SJCRH30 (cell line): Measurements from ENCODE around the gene CSTPP1. TPM values are rescaled to one million over a fixed set of nuclear protein-coding genes. Genes with fewer than 3 reads are reported as not detected.

ENCODE experiments used
- DNase-seq, 2 experiments: peaks; one replicate each; pipeline ENCODE4 v3.0.0-alpha.2; 2015 to 2020
- H3K27ac ChIP-seq: fragments of 250-450 bp; sonication (Bioruptor Pico); 2 replicates; pipeline ENCODE4 v1.5.1; 2020; ENCODE audit warnings: mild to moderate bottlenecking, moderate library complexity
- H3K27me3 ChIP-seq: fragments of 250-450 bp; sonication (Bioruptor Pico); 2 replicates; pipeline ENCODE4 v1.5.1; 2020; ENCODE audit warnings: mild to moderate bottlenecking, moderate library complexity
- H3K36me3 ChIP-seq: fragments of 250-450 bp; sonication (Bioruptor Pico); 2 replicates; pipeline ENCODE4 v1.5.1; 2020; ENCODE audit warnings: mild to moderate bottlenecking, moderate library complexity
- H3K4me1 ChIP-seq: fragments of 250-450 bp; sonication (Bioruptor Pico); 2 replicates; pipeline ENCODE4 v1.5.1; 2020; ENCODE audit warnings: mild to moderate bottlenecking, moderate library complexity
- H3K4me3 ChIP-seq: fragments of 250-450 bp; sonication (Bioruptor Pico); 2 replicates; pipeline ENCODE4 v1.5.1; 2020; ENCODE audit warnings: mild to moderate bottlenecking, moderate library complexity
- H3K9me3 ChIP-seq: fragments of 250-450 bp; sonication (Bioruptor Pico); replicated peaks from 2 replicates; pipeline ENCODE4 v1.5.1; 2020; ENCODE audit warnings: mild to moderate bottlenecking, moderate library complexity
- total RNA-seq: library from RNA; depleted of rRNA; stranded (reverse); fragments of >200 nt; shearing (Covaris generic); gene quantifications from 2 replicates; pipeline ENCODE4 v1.2.3, GENCODE V29; 2014

Gene CSTPP1
- total RNA-seq, 1 experiment from 2014 or later: 24.5 TPM

DNA sequence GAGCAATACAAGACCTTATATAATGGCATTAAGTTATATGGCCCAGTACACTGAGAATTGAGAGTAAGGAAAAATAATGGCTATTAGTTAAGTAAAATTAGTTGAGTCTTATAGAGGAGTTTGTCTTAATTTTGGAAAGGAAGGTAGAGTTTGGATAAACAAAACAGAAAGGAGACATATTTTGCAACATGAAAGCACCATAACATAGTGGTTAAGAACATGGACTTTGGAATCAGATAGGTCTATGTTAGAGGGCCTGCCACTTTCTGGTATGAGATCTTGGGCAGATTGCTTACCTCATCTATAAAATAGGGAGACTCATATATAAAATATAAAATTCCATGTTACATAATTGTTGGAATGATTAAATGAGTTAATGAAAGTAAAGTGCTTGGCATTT lies 68.9 kb downstream of the CSTPP1 start:
- DNase-seq: no peak
- no peaks in the 10 kb centered on the region for H3K27me3 ChIP-seq
- no peaks in the 10 kb centered on the region for H3K9me3 ChIP-seq
- peaks cover 12% of the 10 kb centered on the region for H3K4me1 ChIP-seq
- no peak overlapping the region for H3K4me3 ChIP-seq
- no peaks in the 10 kb centered on the region; the same call in 1 of the 2 replicates for H3K36me3 ChIP-seq
- no peak overlapping the region for H3K27ac ChIP-seq

DNA sequence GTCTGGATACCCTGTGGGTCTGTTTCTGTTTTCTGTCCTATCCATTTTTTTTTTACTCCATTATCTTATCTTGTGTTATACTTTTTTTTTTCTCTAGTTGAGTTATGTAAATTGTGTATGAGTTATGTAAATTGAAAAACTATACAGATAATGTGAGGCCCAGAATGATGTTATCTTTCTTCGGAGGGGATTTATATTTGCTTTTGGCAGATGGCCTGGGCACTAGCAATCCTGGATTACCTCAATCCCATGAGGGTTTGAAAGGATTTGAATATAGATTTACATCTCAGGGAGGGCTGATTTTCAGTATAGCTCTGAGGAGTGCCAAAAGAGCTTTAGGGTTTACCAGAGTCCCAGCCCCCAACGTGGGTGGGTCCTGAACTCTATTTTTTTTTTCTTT lies 71.0 kb downstream of the CSTPP1 start:
- H3K27ac ChIP-seq: no peak overlapping the region
- DNase-seq: no peak
- no peak overlapping the region for H3K4me3 ChIP-seq
- no peaks in the 10 kb centered on the region for H3K9me3 ChIP-seq
- H3K4me1 ChIP-seq: peaks cover 12% of the 10 kb centered on the region
- no peaks in the 10 kb centered on the region; the same call in 1 of the 2 replicates for H3K36me3 ChIP-seq
- H3K27me3 ChIP-seq: no peaks in the 10 kb centered on the region

DNA sequence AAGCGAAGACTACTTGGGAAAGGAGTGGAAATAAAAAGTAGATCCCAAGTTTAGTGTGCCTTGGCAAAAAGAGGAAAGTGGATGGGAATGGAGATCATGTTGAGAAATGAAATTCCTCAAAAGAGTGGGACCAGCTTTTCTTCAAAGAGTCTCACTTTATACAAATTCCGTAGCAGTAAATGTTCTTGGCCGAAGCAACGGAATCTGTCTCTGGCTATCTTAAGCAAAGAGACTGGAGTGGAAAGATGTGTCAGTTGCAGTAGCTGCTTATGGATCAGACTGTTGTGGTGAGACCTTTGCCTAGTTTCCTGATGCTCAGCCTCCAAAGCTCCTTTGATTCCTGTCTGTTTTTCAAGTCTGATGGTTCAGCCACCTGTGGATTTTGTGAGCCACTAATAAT lies 73.6 kb downstream of the CSTPP1 start:
- H3K4me3 ChIP-seq: no peak overlapping the region
- no peaks in the 10 kb centered on the region for H3K27me3 ChIP-seq
- peaks cover 2% of the 10 kb centered on the region for H3K4me1 ChIP-seq
- no peak overlapping the region for H3K27ac ChIP-seq
- no peaks in the 10 kb centered on the region for H3K9me3 ChIP-seq
- H3K36me3 ChIP-seq: no peaks in the 10 kb centered on the region; the same call in 1 of the 2 replicates
- DNase-seq: no peak

DNA sequence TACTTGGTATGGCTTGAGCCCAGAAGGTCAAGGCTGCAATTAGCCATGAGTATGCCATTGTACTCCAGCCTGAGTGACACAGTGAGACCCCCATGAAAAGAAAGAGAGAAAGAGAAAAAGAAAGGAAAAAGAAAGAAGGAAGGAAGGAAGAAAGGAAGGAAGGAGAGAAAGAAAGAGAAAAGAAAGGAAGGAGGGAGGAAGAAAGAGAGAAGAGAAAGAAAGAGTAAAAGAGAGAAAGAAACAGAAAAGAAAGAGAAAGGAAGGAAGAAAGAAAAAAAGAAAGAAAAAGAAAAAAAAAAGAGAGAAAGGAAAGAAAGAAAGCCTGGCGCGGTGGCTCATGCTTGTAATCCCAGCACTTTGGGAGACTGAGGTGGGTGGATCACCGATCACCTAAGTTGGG lies 77.5 kb downstream of the CSTPP1 start:
- H3K4me3 ChIP-seq: no peak overlapping the region
- no peaks in the 10 kb centered on the region for H3K9me3 ChIP-seq
- no peak overlapping the region for H3K27ac ChIP-seq
- DNase-seq: no peak
- no peaks in the 10 kb centered on the region for H3K27me3 ChIP-seq
- H3K36me3 ChIP-seq: no peaks in the 10 kb centered on the region
- no peaks in the 10 kb centered on the region for H3K4me1 ChIP-seq

DNA sequence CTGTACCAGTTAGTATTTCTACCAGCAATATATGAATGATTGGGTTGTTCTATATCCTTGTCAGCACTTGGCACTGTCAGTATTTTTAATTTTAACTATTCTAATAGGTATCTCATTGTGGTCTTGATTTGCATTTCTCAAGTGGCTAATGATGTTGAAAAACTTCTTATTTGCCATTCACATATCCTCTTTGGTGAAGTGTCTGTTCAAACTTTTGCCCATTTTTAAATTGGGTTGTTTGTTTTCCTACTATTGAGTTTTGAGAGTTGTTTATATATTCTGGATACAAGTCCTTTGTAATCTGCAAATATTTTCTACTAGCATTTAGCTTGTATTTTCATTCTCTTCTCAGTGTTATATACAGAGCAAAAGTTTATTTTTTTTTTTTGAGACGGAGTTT lies 82.1 kb downstream of the CSTPP1 start:
- Histone ChIP-seq H3K4me3 (no peak overlapping the region), H3K36me3 (no peaks in the 10 kb centered on the region), H3K27me3 (no peaks in the 10 kb centered on the region), H3K9me3 (no peaks in the 10 kb centered on the region), H3K4me1 (0 out of 2 replicates have a peak, but pooled peaks cover 5% of the 10 kb centered on the region), H3K27ac (no peak overlapping the region)
- DNase-seq: no peak

DNA sequence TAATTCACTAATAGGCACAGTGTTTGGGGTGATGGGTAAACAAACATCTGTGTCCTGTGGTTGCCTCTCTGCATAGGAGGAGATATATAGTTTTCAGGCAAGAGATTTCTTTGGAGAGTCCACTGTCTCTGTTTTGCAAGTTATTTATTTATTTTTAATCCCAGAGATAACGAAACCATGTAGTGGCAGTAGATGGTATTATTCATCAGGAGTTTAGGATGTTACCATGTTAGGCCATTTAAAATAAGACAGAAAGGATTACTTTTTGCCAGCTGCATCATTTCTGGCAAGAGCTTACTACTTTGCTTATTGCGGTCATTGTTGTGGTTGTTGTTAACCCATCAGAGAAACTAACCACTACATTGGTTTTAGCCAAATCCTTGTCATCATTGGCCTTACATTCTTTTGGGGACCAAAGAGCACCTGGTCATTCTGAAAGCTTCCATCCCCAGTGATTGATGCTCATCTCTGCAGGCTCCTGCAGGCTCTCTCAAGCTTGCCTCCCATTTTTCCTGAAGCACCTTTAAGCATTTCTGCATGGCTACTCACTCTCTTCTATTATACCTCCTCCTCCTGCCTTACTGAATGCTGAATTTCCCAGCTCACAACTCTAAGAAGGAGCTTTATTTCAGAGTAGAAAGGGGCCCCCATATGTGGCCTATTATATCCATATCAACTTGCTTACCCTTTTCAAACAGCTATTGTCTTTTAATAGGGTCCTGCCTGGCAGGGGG lies 84.4 kb downstream of the CSTPP1 start:
- DNase-seq: no peak
- Histone ChIP-seq H3K4me1 (0 out of 2 replicates have a peak, but pooled peaks cover 5% of the 10 kb centered on the region), H3K36me3 (no peaks in the 10 kb centered on the region), H3K9me3 (no peaks in the 10 kb centered on the region), H3K27ac (no peak overlapping the region), H3K4me3 (no peak overlapping the region), H3K27me3 (no peaks in the 10 kb centered on the region)

DNA sequence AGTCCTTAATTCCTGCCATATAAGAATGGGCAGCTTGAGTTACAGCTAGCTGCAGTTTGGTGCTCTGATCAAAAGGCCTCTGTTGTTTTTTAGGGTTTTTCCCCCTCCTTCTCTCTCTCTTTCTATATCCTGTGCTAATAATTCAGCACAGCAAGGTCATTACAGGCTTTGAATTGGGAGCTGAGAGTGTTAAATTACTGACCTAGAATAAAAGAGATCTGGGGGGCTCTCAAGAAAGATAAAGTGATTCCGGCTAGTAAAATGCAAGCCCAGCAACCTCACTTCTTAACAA lies 84.9 kb downstream of the CSTPP1 start:
- H3K27ac ChIP-seq: no peak overlapping the region
- no peaks in the 10 kb centered on the region for H3K9me3 ChIP-seq
- no peak overlapping the region for H3K4me3 ChIP-seq
- no peaks in the 10 kb centered on the region for H3K36me3 ChIP-seq
- H3K27me3 ChIP-seq: no peaks in the 10 kb centered on the region
- DNase-seq: peak in 1 of 2 experiments; percentile 5
- H3K4me1 ChIP-seq: 0 out of 2 replicates have a peak, but pooled peaks cover 5% of the 10 kb centered on the region

DNA sequence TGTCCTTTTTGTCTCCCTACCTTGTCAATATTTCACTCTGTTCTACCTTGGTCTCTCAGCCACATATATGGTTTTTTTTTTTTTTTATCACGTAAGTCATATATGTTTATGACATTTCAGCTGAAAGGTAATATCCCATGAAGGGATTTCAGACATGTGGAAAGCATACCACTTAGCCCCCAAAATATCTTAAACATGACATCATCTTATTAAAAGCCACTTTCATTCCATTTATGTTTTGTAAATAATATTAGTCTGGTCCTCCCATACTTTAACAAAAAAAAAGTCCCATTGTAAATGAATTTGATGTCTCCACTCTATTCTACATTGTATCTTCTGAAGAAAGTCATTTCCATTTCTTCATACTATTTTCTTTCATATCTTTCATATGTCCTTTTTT lies 85.4 kb downstream of the CSTPP1 start:
- no peaks in the 10 kb centered on the region for H3K36me3 ChIP-seq
- H3K27ac ChIP-seq: no peak overlapping the region
- H3K4me1 ChIP-seq: 0 out of 2 replicates have a peak, but pooled peaks cover 5% of the 10 kb centered on the region
- H3K4me3 ChIP-seq: no peak overlapping the region
- no peak for DNase-seq
- H3K9me3 ChIP-seq: no peaks in the 10 kb centered on the region
- no peaks in the 10 kb centered on the region for H3K27me3 ChIP-seq

DNA sequence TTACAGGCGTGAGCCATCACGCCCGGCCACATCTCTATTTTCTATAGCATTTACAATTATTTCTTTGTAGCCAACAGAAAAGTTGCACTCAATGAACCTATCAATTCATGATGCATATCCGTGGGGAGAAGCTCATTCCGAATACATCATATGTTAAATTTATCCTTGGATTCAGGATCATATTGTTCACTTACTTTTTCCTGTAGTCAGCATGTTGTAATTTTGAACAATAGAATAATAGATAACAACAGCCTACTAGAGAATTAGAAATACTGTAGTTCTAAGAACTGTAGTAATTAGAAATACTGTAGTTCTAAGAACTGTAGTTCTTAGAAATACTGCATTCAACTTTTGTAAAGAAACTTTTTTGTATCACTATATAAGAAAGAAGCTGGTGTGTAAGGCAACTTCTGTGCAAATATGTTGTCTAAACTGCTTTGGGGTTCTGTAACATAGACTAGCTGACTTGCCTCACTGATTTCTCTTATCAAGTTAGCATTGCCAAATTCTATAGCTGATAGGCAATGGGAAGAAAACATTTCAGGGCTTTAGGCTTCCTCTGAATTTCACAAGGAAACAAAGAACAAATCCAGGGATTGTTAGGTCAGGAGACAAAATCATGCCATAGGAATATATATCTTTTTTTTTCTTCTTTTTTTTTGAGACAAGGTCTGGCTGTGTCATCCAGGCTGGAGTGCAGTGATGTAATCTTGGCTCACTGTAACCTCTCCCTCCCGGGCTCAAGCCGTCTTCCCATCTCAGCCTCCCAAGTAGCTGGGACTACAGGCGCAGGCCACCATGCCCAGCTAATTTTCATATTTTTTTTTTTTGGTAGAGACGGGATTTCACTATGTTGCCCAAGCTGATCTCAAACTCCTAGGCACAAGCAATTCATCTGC lies 91.9 kb downstream of the CSTPP1 start:
- Histone ChIP-seq H3K27me3 (no peaks in the 10 kb centered on the region), H3K36me3 (no peaks in the 10 kb centered on the region), H3K9me3 (no peaks in the 10 kb centered on the region; the same call in 1 of the 2 replicates), H3K4me3 (no peak overlapping the region), H3K4me1 (no peaks in the 10 kb centered on the region), H3K27ac (no peak overlapping the region)
- no peak for DNase-seq

DNA sequence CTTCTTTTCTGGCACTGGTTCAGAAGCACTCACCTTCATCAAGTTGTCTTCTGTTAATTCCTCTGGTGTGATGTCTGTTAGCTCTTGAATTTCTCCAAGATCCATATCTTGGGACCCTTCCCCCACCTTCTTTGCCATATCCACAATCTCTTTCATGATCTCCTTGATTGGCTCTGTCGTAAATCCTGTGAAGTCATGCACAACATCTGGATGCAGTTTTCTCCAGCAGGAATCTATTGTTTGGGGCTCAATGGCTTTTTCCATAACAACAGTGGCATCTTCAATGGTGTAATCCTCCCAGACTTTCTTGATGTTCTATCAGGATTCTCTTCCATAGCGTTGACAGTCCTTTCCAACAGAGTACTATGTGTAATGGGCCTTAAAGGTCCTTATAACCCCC lies 96.9 kb downstream of the CSTPP1 start:
- no peaks in the 10 kb centered on the region; the same call in 1 of the 2 replicates for H3K9me3 ChIP-seq
- no peaks in the 10 kb centered on the region for H3K27me3 ChIP-seq
- H3K4me3 ChIP-seq: no peak overlapping the region
- H3K4me1 ChIP-seq: no peaks in the 10 kb centered on the region
- no peak for DNase-seq
- no peaks in the 10 kb centered on the region for H3K36me3 ChIP-seq
- no peak overlapping the region for H3K27ac ChIP-seq

DNA sequence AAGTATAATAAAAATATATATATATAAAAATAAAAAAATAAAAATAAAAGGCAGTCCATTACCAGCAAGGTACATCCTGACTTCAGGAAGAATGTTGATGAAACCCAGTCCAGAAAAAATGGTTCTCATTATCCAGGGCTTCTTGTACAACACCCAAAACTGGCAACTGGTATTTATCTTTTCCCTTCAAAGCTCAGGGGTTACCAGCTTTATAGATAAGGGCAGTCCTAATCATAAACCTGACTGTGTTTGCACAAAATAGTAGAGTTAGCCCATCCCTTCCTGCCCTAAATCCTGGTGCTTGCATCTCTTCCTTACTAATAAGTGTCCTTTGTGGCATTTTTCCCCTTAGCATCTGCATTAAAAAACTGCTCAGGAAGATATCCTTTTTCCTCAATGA lies 97.5 kb downstream of the CSTPP1 start:
- H3K4me3 ChIP-seq: no peak overlapping the region
- no peaks in the 10 kb centered on the region for H3K27me3 ChIP-seq
- no peaks in the 10 kb centered on the region for H3K36me3 ChIP-seq
- H3K9me3 ChIP-seq: no peaks in the 10 kb centered on the region; the same call in 1 of the 2 replicates
- no peak overlapping the region for H3K27ac ChIP-seq
- DNase-seq: no peak
- no peaks in the 10 kb centered on the region for H3K4me1 ChIP-seq

DNA sequence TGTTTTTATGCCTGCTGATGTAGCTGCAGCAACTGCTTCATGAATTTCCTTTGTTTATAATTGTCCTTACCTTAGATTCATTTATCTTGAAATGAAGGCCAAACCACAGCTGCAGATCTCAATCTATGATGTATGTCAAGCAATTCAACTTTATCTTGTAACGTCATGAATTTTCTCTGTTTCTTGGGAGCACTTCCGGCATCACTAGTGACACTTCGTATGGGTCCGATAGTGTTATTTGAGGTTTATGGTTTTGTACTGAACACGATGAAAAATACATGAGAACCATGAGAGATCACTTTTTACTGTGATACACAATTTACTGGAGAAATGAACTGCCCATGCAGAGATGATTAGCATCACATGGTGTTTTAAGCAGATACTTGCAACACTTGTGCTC lies 98.5 kb downstream of the CSTPP1 start:
- DNase-seq: no peak
- Histone ChIP-seq H3K4me3 (no peak overlapping the region), H3K36me3 (no peaks in the 10 kb centered on the region), H3K9me3 (no peaks in the 10 kb centered on the region; the same call in 1 of the 2 replicates), H3K27ac (no peak overlapping the region), H3K4me1 (no peaks in the 10 kb centered on the region), H3K27me3 (no peaks in the 10 kb centered on the region)

DNA sequence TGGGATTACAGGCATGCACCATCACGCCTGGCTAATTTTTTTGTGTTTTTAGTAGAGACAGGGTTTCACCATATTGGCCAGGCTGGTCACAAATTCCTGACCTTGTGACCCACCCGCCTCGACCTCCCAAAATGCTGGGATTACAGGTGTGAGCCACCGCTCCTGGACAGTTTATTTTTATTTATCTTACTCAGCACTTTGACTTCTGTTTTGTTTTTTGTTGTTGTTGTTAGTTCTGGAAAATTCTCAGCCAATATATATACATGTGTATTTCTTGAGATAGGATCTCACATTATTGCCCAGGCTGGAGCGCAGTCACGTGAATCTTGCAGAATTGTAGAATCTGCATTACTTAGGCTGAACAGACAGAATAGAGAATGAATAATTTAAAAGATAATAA lies 107.6 kb downstream of the CSTPP1 start:
- Histone ChIP-seq H3K4me3 (no peak overlapping the region), H3K27me3 (no peaks in the 10 kb centered on the region), H3K36me3 (no peaks in the 10 kb centered on the region; the same call in 1 of the 2 replicates), H3K27ac (no peak overlapping the region), H3K9me3 (no peaks in the 10 kb centered on the region), H3K4me1 (no peaks in the 10 kb centered on the region)
- no peak for DNase-seq

DNA sequence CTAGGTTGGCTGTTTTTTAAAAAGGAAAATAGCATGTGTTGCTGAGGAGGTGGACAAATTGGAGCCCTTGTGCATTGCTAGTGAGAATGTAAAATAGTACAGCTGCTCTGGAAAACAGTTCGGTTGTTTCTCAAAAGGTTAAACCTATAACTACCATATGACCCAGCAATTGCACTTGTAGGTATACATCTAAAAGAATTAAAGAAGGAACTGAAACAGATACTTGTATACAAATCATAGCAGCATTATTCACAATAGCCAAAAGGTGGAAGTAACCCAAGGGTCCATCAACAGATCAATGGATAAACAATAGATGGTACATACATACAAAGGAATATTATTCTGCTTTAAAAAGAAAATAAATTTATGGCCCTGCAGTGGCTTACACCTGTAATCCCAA lies 111.4 kb downstream of the CSTPP1 start:
- H3K4me1 ChIP-seq: peaks cover 2% of the 10 kb centered on the region; the same call in 1 of the 2 replicates
- H3K4me3 ChIP-seq: no peak overlapping the region
- no peak for DNase-seq
- no peaks in the 10 kb centered on the region for H3K9me3 ChIP-seq
- no peaks in the 10 kb centered on the region; the same call in 1 of the 2 replicates for H3K36me3 ChIP-seq
- no peaks in the 10 kb centered on the region for H3K27me3 ChIP-seq
- no peak overlapping the region for H3K27ac ChIP-seq

DNA sequence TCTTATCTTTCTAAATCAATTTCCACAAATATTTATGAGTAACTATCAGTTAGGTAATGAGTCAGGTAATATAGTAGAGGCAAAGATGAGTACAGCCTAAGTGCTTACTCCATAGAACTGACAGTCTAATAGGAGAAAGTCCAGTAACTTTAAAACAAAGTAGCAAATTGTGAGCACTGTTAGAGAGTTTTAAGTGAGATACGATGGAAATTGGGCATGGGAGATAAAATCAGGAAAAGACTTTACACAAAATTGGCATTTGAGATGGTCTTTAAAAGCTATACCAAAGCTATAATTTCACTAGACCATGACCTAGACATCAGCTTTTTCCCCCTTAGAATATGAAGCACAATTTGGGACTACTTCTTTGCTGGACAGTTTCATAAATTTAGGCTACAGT lies 113.7 kb downstream of the CSTPP1 start:
- no peak overlapping the region for H3K27ac ChIP-seq
- H3K4me3 ChIP-seq: no peak overlapping the region
- H3K4me1 ChIP-seq: peaks cover 3% of the 10 kb centered on the region
- H3K27me3 ChIP-seq: no peaks in the 10 kb centered on the region
- no peaks in the 10 kb centered on the region for H3K9me3 ChIP-seq
- no peak for DNase-seq
- no peaks in the 10 kb centered on the region; the same call in 1 of the 2 replicates for H3K36me3 ChIP-seq
